Measurements from ENCODE around the gene DLK2. TPM values are rescaled to one million over a fixed set of nuclear protein-coding genes. Genes with fewer than 3 reads are reported as not detected.
"Not testable (repeated sequence)": the region's sequence is repeated elsewhere in the genome, so short reads cannot be mapped to it uniquely, and the experiment has no call there.

The DLK2 gene
- total RNA-seq, 2 donors from 2014 or later: 0.18 to 3.4 TPM

DNA sequence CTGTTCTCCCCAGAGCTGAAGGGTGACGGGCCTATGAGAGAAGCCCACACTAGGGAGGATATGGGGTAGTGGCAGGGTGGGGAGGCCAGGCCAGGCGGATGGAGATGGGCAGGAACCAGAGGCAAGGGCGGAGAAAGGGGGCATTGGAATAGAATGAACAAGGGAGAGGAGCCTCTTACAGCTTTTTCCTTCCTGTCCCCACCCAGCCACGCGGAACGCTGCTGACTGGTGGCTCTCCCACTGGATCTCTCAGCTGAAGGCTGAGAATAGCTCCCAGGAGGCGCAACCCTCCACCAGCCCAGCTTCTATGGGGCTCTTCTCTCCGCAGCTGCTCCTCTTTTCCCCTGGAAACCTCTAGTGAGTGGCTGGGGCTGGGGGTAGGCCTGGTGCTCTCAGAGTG lies 10.8 kb downstream of the DLK2 start:
- ATAC-seq: no peak
- no peaks in the 10 kb centered on the region for H3K9me3 Mint-ChIP-seq
- no peaks in the 10 kb centered on the region for H3K36me3 Mint-ChIP-seq

GRCh38 chr6:43444036-43444435 lies 11.3 kb downstream of the DLK2 start:
- Mint-ChIP-seq H3K27ac (no peak overlapping the region), H3K36me3 (no peaks in the 10 kb centered on the region), H3K9me3 (no peaks in the 10 kb centered on the region)
- no peak for DNase-seq (ENCODE audit: low spot score in 2 of 2)
- no peak for ATAC-seq

More for the DNA sequence above, 10.8 kb downstream of the DLK2 start:
- no peak overlapping the region for H3K27ac Mint-ChIP-seq
- no peak for DNase-seq (ENCODE audit: low spot score in 2 of 2)

- H3K36me3 Mint-ChIP-seq: no peaks in the 10 kb centered on the region
- H3K27ac Mint-ChIP-seq: peak overlapping the region in 1 of 2 donors; percentile 86
Observed at GRCh38 chr6:43442935-43443334, 12.4 kb downstream of the DLK2 start.

DNA sequence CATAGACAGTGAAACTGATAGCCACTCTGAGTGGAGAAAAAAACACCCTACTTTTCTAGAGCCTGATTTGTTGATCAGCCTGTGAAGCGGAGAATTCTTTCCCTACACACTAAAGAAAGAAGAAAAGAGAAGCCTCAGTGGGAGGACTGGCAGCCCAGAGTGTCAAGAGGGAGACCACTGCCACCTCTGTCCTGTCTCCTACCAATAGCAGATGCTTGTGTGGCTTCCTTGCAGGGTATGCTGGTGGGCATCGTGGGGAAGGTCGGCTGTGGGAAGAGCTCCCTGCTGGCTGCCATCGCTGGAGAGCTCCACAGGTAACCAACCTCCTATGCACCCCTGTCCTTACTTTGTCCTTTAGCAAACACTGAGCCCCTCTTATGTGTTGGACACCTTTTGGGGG lies 17.6 kb downstream of the DLK2 start:
- DNase-seq (ENCODE audit: low spot score in 2 of 2) (no peak), ATAC-seq (no peak)
- Mint-ChIP-seq H3K27ac (peak overlapping the region in 1 of 2 donors; percentile 4), H3K36me3 (no peaks in the 10 kb centered on the region), H3K9me3 (no peaks in the 10 kb centered on the region)

More at GRCh38 chr6:43442935-43443334, 12.4 kb downstream of the DLK2 start:
- DNase-seq (ENCODE audit: low spot score in 2 of 2) (no peak), ATAC-seq (no peak)
- no peaks in the 10 kb centered on the region for H3K9me3 Mint-ChIP-seq

DNA sequence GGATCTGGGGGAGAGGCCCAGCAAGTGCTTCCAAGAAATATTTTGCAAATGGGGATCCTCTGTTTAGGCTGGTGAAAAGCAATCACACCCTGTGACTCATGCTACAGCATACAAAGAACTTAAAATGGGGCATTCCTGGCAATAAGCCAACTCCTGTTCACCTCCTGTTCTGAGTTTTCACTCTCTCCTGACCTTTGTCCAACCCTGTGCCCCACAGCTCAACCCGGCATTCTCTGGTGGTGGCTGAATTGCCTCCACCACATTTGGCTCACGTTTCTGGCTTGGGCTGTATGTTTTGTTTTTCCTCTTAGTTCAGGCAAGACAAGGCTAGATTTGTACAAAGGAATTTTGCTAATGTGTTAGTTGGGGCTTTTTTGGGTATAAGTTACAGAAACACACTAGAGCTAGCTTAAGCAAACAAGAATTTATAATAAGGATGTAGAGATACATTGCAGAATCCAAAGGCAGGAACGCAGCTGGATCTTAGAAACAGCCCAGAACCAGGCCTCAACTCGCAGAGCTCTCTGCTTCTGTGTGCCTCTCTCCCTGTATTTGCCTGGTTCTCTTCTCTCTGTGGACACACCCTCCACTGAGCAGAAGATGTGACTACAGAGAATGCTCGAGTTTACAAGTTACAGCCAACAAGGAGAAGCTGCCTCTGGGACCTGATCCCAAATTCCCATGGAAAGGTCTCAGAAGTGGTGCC lies 18.6 kb downstream of the DLK2 start:
- Mint-ChIP-seq H3K36me3 (no peaks in the 10 kb centered on the region), H3K27ac (no peak overlapping the region), H3K9me3 (no peaks in the 10 kb centered on the region)
- ATAC-seq (peak in 1 of 2 donors; percentile 41), DNase-seq (ENCODE audit: low spot score in 2 of 2) (no peak)

GRCh38 chr6:43435682-43436437 lies 19.5 kb downstream of the DLK2 start:
- ATAC-seq: no peak
- no peaks in the 10 kb centered on the region for H3K36me3 Mint-ChIP-seq
- no peak overlapping the region for H3K27ac Mint-ChIP-seq
- DNase-seq (ENCODE audit: low spot score in 2 of 2): no peak
- H3K9me3 Mint-ChIP-seq: no peaks in the 10 kb centered on the region

GRCh38 chr6:43434943-43435342 lies 20.4 kb downstream of the DLK2 start:
- no peaks in the 10 kb centered on the region for H3K36me3 Mint-ChIP-seq
- H3K9me3 Mint-ChIP-seq: no peaks in the 10 kb centered on the region
- no peak overlapping the region for H3K27ac Mint-ChIP-seq
- ATAC-seq (no peak), DNase-seq (ENCODE audit: low spot score in 2 of 2) (no peak)

GRCh38 chr6:43434001-43434840 lies 21.1 kb downstream of the DLK2 start:
- Mint-ChIP-seq H3K9me3 (no peaks in the 10 kb centered on the region), H3K36me3 (no peaks in the 10 kb centered on the region), H3K27ac (peak overlapping the region; percentile 36 to 74)
- no peak for ATAC-seq
- no peak for DNase-seq (ENCODE audit: low spot score in 2 of 2)

DNA sequence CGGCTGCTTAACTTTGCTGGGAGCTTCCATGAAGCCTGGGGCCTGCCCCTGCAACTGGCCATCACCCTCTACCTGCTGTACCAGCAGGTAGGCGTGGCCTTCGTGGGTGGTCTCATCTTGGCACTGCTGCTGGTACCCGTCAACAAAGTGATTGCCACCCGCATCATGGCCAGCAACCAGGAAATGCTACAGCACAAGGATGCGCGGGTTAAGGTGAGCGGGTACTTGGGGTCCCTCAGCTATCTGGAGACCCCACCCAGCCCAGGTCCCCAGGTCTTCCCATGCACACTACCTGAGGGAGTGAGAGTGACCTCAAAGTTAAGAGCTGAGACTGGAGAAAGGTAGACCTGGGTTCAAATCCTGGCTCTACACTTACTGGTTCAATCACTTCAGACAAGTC lies 22.2 kb downstream of the DLK2 start:
- Mint-ChIP-seq H3K36me3 (peaks cover 0 to 4% of the 10 kb centered on the region in 2 donors), H3K27ac (no peak overlapping the region), H3K9me3 (no peaks in the 10 kb centered on the region)
- no peak for DNase-seq (ENCODE audit: low spot score in 2 of 2)
- ATAC-seq: no peak

GRCh38 chr6:43432009-43432945 lies 23.1 kb downstream of the DLK2 start:
- no peak for ATAC-seq
- H3K36me3 Mint-ChIP-seq: peaks cover 0 to 8% of the 10 kb centered on the region in 2 donors
- no peak for DNase-seq (ENCODE audit: low spot score in 2 of 2)
- H3K27ac Mint-ChIP-seq: peak overlapping the region in 1 of 2 donors; percentile 29
- H3K9me3 Mint-ChIP-seq: no peaks in the 10 kb centered on the region

DNA sequence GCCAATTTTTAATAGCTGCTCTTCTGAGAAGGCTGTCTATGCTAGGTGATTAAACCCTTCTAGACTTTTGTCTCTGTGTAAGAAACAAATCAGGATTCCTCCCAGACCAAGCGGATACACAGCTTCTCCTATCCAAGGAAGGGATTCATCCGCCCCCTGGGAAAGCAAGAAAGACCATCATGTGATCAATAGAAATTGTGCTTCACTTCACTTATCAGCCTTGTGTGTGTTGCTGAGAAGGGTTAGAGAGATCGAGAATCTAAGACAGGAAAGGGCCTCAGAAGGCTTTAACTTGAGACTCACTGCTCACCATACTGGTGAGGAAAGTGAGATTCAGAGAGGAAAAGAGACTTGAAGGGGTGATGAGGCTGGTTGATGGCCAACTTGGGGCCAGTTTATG lies 26.5 kb downstream of the DLK2 start:
- ATAC-seq (no peak), DNase-seq (ENCODE audit: low spot score in 2 of 2) (no peak)
- H3K36me3 Mint-ChIP-seq: peaks cover 0 to 8% of the 10 kb centered on the region in 2 donors
- peak overlapping the region; percentile 86 to 99 for H3K27ac Mint-ChIP-seq
- H3K9me3 Mint-ChIP-seq: no peaks in the 10 kb centered on the region

GRCh38 chr6:43428112-43428570 lies 27.2 kb downstream of the DLK2 start:
- Mint-ChIP-seq H3K9me3 (no peaks in the 10 kb centered on the region), H3K27ac (peak overlapping the region; percentile 86 to 99), H3K36me3 (peaks cover 0 to 8% of the 10 kb centered on the region in 2 donors)
- ATAC-seq (no peak), DNase-seq (ENCODE audit: low spot score in 2 of 2) (no peak)

- DNase-seq (ENCODE audit: low spot score in 2 of 2) (peak; percentile 95 to 96), ATAC-seq (peak; percentile 93 to 97)
- no peaks in the 10 kb centered on the region for H3K9me3 Mint-ChIP-seq
- H3K36me3 Mint-ChIP-seq: peaks cover 0 to 8% of the 10 kb centered on the region in 2 donors
- H3K27ac Mint-ChIP-seq: peak within 1 kb of the TSS; percentile 86 to 99
Observed at GRCh38 chr6:43427406-43428111, 27.8 kb downstream of the DLK2 start, which contains the start of gene ABCC10. Gene ABCC10 (plus strand): TSS chr6:43427541. CDS start chr6:43427979, 438 bp downstream.

- Mint-ChIP-seq H3K9me3 (no peaks in the 10 kb centered on the region), H3K36me3 (peaks cover 0 to 8% of the 10 kb centered on the region in 2 donors)
- ATAC-seq: no peak
Observed at GRCh38 chr6:43426928-43427405, 28.4 kb downstream of the DLK2 start.

GRCh38 chr6:43425083-43425482 lies 30.3 kb downstream of the DLK2 start:
- not testable (repeated sequence) for ATAC-seq; DNase-seq (ENCODE audit: low spot score in 2 of 2); H3K36me3 Mint-ChIP-seq; H3K27ac Mint-ChIP-seq; H3K9me3 Mint-ChIP-seq

More at GRCh38 chr6:43426928-43427405, 28.4 kb downstream of the DLK2 start:
- DNase-seq (ENCODE audit: low spot score in 2 of 2): no peak
- peak overlapping the region; percentile 86 to 99 for H3K27ac Mint-ChIP-seq
